OCI-LY1 (cell line): Measurements from ENCODE around the gene IMMP2L.

Experiments used
- EZH2 ChIP-seq: fragments of 200-600 bp; sonication (generic), shearing (Covaris generic); IDR thresholded peaks from 2 replicates; pipeline ENCODE4 v1.8.0; 2017; ENCODE audit warnings: borderline replicate concordance, mixed run types, mild to moderate bottlenecking, antibody characterized with exemption, low read length, moderate library complexity, mixed read lengths
- TF ChIP-seq, protein P1 (sequence below): fragments of 200-600 bp; sonication (generic), shearing (Covaris generic); IDR thresholded peaks from 2 replicates; pipeline ENCODE4 v1.5.1; 2017; ENCODE audit warnings: mild to moderate bottlenecking, antibody characterized with exemption, low read length, moderate library complexity, mixed read lengths

DNA sequence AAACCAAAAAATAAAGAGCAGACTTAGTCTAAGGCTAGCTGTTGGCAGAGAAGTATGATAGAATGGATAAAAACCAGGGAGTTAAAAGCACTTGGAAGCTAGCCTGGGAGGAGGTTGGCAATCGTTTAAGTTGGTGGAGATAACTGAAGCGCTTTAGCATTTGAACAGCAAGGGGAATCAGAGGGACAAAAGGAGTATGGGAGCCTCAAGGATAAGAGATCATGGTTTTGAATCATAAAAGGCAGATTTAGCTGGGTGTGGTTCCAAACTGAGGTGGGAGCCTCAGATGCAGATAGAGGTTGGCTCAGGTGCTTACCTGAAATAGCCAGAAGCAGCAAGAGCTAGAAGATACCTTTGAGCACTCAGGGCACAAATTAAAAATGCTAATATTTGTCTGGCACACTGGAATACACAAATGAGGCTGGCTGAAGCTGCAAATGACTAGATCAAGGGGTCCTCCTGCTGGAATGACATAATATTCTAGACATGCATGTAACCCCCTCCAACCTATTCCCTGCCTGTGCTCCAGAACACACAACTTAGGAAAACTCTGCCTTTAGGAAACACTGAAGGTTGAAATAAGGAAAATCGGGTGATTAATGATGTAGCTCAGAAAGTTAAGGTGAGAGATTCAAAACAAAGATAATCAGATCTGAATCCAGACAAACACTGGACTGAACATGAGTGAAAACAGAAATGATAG is 843.6 kb downstream of the IMMP2L start:
- TF ChIP-seq, protein P1, sequence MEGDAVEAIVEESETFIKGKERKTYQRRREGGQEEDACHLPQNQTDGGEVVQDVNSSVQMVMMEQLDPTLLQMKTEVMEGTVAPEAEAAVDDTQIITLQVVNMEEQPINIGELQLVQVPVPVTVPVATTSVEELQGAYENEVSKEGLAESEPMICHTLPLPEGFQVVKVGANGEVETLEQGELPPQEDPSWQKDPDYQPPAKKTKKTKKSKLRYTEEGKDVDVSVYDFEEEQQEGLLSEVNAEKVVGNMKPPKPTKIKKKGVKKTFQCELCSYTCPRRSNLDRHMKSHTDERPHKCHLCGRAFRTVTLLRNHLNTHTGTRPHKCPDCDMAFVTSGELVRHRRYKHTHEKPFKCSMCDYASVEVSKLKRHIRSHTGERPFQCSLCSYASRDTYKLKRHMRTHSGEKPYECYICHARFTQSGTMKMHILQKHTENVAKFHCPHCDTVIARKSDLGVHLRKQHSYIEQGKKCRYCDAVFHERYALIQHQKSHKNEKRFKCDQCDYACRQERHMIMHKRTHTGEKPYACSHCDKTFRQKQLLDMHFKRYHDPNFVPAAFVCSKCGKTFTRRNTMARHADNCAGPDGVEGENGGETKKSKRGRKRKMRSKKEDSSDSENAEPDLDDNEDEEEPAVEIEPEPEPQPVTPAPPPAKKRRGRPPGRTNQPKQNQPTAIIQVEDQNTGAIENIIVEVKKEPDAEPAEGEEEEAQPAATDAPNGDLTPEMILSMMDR, result no peak
- TF ChIP-seq EZH2, result no peak
